Hematopoietic multipotent progenitor cell (in vitro differentiated cells): ENCODE data around the gene RPH3AL. TPM values are rescaled to one million over a fixed set of nuclear protein-coding genes. Genes with fewer than 3 reads are reported as not detected.
"Not testable (repeated sequence)": the region's sequence is repeated elsewhere in the genome, so short reads cannot be mapped to it uniquely, and the experiment has no call there.

ENCODE experiments used
- DNase-seq, 3 donors: peaks; one replicate each; pipeline ENCODE4 v3.0.0-alpha.2; 2011 to 2015; ENCODE audit warnings: low read depth in 2 of 3, low spot score in 2 of 3
- total RNA-seq: library from RNA; depleted of rRNA; stranded (reverse); fragments of >200 nt; gene quantifications from one replicate; pipeline ENCODE4 v1.2.3, GENCODE V29; 2012

The RPH3AL gene
- total RNA-seq, 1 donor: 14.3 TPM

DNA sequence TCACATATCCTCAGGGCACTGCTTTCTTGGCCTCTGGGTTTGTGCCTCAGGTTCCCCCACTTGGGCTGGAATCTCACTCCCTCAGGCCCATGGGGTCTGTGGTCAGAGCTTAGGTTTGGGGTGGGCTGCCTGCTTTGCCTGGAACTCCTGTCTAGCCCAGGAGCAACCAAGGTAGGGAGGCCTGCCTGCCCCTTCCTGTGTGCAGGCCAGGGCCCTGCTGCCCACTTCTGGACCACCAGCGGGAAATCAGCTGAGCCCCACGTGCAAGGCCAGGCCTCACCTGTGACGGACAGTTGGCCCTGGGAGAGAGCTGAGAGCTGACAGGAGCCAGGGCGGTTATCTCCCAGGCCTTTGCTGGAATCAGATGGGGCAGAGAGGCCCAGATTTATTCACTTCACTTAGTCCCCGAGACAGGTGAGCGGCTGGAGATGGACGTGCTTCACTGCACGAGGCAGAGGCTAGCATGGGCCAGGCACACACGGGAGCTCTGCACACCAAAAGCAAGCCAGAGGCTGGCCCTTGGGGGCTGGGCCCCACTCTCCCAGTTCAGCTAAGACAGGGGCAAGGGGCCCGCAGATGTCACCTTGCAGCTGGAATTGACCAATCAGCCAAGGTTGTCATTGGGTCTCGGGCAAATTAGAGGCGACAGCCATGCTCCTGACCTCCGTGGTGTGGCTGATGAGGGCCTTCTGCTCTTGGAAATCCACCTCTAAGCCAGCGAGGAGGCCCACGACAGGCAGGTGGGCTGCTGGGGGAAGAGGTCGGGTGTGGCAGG, 121.2 kb downstream of the RPH3AL start:
- DNase-seq: no peak

DNA sequence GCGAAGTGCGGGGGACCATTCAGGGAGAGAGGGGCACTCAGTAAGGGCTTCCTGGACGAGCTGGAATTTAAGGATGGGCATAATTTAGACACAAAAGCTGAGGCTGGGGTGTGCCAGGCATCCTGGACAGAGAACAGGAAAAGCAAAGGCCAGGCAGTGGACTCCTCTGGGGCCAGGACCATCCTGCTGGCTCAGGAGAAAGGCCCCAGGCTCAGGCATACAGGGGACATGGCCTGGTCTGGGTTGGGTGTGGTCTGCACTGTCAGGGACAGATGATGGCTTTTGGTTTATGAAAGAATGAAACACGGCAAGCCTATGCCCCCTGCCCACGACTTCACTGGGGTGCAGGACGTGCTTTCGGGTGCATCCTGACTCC, 122.2 kb downstream of the RPH3AL start:
- no peak for DNase-seq

DNA sequence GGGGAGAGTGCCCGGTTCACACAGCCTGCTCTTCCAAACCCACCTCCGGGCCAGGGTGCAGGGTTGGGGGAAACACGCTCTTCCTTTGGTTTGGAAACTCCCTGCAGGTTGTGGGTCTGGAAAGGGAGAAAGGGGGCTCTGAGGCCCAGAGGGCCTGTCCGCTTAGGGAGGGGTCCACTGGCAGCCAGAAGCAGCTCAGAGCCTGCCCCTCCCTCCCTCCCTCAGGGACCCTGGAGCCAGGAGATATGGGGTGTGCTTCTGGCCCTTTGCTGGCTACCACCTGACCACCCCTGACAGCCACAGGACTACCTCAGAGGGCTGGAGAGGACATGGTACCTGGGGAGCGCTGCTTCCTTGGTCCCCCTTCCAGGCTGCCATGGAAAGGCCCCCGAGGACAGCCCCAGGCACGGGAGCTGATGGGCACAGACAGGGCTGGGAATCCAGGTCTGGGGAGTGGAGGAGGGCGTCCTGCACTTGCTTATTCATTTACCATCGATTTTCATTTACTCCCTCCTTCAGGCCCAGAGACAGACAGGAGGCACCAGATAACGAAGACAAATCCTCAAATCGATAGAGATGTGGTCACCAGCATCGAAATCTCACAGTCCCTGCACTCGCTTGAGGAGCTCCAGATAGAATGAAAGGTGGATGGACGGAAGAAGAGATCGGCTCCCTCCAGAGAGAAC, 122.8 kb downstream of the RPH3AL start:
- no peak for DNase-seq

DNA sequence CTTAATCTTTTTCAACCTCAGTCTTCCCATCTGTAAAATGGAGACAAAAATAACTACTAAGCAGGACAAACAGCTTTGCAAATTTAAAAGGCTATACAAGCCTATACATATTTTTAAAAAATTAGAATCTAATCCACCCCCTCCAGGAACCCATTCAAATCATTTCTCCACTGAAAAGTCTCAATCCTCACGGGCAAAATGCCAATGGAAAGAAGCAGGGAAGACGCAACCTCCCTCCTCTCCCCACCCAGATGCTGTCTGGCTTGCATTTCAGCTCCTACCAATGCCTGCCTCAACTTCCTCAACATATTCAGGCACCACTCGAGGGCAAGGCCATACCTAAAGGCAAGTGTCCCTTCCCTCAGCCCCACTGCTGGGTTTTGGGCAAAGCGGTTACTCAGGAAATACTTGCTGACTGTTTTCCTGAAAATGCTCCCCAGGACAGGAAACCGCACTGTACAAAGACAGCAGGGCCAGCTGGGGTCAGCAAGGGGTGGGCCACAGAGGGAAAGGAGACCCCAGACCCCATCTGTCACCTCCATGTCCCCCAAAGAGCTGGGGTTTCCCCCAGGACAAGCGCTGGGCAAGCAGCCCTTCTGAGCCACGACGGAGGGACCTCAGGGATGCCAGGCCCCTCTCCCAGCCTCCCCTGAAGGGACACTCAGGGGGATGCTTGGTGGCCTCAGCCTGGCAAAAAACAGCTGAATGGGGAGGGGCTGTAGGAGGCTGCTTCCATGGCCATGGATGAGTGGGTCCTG, 123.5 kb downstream of the RPH3AL start:
- DNase-seq: no peak

DNA sequence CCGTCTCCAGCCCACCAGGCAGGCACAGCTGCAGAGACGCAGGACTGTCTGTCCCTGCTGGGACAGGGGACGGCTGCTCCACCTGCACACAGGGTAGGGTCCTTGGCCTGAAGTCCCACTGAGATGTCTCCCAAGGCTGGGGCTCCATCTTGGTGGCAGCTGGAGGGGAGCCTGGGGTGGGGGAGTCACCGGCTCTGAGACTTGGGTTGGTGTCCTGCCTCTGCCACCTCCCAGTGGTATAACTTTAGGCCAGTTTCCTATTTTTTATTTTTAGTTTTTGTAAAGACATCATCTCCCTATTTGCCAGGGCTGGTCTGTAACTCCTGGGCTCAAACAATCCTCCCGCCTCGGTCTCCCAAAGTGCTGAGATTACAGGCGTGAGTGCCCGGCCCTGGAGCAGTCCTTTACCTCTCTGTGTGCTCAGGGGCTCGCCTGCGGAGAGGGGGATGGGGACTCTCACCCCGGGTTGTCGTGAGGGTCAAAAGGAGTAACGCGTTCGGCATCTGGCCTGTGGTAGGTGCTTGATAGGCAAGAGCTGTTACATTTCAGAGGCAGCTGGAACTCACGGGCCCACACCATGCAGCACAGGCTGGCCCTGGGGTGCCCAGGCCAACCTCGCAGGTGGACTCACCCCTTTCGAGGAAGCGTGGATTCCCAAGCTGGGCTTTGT, 124.5 kb downstream of the RPH3AL start:
- DNase-seq: no peak

DNA sequence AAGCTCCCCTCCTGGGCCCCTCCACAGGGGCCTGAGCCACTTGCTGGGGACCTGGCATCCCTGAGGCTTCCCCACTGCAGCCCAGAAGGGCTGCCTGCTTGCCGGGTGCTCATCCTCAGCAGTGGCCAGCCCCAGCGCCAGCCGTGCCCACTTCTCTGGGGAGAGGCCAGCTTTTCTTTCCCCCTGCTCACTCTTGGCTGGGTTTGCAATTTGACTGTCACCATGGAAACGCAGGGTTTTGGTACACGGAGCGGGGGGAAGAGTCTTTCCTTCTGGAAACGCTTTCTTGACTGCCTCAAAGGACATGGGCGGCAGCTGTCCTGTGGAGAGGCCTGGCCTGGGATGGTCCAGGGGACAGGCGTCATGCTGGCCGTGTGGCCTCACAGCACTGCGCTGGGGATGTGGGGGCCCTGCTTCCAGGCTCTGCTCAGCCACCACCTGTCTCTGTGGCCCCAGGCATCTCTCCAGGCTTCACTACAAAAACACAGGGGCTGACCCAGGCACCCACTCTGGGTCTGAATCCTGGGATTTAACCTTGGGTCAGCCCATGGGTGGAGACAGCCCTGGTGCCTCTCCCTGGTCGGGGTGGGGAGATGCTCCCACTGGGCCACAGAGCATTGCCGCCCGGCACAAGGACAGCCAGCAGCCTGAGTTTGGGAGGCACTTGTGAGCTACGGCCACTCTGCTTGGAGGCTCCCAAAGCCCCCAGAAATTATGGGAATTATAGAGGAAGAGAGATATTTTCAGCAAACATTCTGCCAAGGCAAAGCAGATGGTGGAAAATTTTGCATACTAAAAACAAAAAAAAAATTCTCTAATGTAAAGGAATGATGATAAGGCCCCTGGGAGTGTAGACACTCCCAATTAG, 125.3 kb downstream of the RPH3AL start:
- DNase-seq: no peak

DNA sequence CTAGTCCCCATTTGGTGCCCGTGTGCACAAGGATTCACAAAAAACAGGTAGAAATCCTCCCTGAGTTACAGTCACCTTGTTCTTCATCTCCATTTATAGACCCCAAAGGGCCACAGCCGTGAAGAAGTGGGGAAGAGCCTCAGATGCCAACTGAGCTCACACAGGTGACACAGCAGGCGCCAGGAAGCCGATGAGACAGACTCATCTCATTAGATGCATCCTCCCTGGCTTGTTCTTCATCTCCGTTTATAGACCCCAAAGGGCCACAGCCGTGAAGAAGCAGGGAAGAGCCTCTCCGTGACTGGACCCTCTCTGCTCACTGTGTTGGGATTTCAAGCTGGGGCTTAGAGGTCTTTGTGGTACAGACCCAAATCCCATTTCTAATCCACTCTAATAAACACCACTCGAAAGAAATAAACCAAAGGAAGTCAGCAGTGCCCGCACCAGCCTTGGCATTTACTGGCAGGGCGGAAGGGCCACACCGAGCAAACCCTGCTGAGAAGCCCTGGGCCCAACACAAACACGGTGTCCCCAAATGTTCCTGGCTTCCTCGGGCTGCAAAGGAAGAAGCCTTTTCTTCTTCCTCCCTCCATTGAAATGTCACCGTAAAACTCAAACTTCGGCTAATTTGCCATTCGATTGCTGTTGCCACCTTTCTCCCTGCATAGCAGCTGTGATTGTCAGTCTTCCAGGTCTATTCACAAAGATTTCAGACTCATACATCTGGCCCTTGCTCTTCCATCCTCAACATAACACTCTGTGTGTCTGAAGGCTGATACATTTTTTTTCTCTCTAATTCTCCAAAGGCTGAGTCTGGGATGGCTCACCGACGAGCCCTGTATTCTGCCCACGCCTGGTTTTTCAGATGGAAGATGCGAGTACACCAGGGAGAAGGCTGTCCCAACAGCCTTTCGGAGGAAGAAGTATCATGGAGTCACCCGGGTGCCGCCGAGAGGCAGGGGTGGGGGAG, 126.2 kb downstream of the RPH3AL start:
- no peak for DNase-seq

DNA sequence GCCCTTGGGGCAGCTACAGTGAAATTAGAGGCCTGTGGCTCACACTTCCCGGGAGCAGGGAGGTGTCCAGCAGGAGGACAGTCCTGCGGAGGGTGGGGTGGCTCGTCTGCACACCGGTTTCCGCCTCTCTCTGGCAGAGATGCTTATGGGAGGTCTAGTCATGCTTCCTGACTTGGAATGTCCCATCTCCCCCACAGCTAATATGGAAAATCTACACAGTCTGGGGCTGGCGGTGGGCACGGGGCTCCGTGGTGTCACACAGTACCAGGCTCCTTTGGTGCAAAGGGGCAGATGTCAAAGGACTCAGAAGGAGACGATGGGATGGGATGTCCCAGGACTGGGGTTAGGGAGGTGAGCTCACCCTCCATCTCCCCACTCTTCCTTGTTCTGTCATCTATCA, 127.1 kb downstream of the RPH3AL start:
- no peak for DNase-seq

DNA sequence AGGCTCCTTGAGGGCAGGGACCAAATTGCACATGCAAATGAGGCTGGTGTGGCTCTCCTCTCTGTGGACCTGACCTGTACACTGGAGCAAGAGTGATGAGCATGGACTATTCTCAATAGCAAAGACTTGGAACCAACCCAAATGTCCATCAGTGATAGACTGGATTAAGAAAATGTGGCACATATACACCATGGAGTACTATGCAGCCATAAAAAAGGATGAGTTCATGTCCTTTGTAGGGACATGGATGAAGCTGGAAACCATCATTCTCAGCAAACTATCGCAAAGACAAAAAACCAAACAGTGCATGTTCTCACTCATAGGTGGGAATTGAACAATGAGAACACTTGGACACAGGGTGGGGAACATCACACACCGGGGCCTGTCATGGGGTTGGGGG, 128.0 kb downstream of the RPH3AL start:
- not testable (repeated sequence) for DNase-seq

DNA sequence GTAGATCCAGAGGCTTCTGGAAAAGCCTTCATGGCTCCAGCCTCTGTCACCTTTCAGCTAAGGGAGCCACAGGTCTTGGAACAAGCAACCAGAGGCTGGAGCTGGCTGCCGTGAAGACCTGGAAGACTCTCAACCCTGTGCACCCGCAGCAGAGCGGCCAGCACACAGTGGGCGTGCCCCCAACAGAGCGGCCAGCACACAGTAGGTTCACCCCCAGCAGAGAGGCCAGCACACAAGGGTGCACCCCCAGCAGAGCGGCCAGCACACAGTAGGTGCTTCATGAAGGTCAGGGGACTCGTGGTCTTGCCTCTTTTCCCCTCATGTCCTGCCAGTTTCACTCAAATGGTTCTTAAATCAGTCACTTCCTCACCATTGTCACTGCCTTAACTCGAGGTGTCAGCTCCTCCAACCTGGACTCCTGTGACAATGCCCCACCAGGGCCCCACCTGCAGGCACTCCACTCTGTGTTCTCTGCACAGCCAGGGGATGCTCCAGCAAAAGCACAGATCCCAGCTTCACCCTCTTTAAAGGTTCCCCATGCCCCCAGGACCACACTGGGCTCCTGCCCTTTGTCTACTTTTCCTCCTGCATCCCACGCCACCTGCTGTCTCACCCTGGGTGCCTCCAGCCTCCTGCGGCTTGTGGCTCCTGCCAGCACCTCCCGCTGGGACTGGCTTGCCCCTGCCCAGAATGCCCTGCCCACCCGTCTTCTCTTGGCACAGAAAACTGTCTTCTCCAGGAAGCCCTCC, 128.7 kb downstream of the RPH3AL start:
- DNase-seq: no peak

DNA sequence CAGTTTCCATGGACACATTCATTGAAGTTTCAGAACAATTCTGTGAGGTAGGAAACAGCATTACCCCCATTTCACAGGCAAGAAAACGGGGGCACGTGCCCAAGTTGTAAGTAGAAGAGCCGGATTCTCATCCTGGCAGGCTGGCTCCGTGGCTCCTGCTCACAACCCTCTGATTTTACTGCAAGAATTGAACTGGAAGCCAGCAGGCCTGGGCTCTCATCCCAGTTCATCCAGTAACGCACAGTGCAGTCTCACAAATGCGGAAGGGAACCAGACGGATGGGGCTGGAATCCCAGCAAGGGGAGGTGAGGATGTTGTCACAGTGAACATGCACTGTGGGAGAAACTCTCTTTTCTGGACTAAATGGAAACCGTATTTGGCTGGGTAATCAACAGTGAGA, 130.4 kb downstream of the RPH3AL start:
- DNase-seq: no peak

DNA sequence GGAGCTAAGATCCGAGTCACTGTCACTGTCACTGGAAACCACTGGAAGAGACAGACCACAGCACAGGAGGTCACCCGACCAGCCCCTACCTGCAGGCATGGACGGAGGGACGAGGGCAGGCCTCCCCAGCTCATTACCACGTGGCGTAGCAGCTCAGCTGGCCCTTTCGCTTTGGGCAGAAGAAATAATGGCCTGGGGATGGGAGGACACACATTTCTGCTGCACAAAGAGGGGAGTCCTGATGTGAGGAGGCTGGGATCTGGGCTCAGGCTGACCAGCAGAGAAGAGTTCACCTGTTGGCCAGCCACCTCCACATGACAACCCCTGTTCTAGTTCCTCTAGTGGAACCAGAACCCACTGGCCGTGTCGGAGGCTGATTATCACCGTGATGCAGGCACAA, 132.9 kb downstream of the RPH3AL start:
- no peak for DNase-seq

DNA sequence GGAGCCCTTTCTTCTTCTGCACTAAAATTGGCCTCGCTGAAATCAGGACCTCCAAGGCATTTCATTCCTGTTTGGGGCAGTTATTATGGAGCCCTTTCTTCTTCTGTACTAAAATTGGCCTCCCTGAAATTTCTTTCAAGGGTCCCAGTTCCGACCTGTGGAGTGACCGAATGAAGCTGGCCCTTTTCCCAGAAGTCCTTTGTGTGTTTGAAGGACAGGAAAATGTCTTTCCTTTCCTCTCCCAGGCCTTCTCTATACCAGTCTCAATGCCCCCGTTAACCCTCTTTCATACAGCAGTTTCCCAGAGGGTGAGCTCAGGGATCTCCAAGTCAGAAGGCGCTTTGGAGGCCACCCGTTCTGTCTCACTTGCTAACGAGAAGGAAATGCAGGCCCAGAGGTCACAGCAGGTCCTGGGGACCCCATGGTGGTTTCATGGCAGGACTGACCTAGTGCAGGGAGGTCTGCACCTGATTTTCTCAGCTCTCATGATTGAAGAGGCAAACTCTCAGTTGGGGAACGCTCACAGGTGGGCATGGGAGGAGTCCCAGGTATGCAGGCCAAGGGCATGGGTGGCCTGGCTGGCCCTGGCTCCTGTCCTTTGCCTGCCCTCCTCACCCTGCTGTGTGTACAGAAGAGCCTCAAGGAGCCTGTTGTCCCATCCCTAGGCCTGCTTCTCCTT, 134.0 kb downstream of the RPH3AL start:
- no peak for DNase-seq

DNA sequence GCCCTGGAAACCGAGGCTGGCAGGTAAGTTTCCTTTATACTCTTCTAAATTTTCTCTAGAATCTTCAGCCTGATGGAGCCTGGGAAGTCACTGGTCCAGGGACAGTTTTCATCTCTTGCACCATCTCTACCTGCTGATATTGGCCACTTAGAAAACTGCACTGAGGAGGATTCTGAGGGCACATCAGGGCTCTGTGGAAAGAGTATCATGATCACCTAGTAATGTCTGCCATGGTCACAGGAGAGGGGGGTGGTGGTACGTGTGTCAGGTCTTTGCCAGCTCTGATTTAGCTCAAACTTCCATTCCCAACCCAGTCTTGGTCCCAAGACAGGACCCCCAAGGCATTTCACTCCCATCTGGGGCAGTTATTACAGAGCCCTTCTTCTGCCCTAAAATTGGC, 136.0 kb downstream of the RPH3AL start:
- DNase-seq: no peak

DNA sequence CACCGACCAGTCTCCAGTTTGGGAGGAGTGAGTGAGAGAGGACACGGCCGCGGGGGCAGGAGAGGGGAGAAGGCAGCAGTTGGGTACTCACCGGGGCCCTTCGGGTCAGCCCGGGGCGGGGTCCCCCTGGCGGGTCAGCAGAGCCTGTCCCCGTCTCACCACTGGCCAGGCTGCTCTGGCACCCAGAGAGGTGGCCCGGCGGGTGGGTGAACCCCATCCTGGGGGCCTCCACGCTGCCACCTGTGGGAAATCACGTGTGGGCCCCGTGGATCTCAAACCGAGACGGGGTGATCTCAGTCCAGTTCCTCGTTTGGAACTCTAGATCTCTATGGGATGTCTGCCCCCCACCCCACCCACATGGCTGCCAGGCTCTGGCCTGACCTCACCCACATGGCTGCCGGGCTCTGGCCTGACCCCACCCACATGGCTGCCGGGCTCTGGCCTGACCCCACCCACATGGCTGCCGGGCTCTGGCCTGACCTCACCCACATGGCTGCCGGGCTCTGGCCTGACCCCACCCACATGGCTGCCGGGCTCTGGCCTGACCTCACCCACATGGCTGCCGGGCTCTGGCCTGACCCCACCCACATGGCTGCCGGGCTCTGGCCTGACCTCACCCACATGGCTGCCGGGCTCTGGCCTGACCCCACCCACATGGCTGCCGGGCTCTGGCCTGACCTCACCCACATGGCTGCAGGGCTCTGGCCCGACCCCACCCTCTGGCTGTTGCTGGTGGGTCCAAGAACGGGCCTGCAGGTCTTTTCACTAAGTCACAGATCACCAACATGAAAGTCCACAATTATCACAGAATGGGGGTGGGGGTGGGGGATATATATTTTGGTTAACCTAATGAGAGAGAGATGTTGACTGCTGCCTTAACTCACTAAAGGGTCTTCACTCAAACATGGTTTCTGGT, 136.8 kb downstream of the RPH3AL start:
- DNase-seq: not testable (repeated sequence)

DNA sequence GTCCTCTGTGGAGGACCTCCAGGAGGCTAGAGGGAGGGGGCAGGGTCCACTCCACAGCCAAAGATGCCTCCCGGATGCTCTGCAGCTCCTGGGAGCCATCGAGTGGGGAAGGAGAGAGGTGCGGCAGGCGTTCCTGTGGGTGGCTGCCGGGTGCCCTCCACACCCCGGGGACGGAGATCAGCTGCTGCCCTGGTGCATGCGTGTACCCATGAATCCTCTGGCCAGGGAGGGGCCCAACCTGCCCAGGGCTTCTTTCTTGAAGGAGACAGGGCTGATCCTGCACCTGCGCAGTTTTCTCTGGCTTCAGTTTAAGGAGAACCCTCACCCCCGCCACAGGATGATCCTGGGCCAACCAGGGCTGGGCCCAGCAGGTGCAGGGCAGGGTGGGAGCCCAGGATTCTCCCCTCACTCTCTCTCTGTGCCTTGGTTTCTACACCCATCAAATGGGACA, 137.7 kb downstream of the RPH3AL start:
- no peak for DNase-seq
